ENCODE data around the gene PSG3. TPM values are rescaled to one million over a fixed set of nuclear protein-coding genes. Genes with fewer than 3 reads are reported as not detected.
A peak's percentile ranks its signal among the peaks of the same experiment; 100 is the strongest.
"Not testable (repeated sequence)": the region's sequence is repeated elsewhere in the genome, so short reads cannot be mapped to it uniquely, and the experiment has no call there.

PSG3 gene
- total RNA-seq, 1 experiment from 2014 or later, result not detected

- DNase-seq (ENCODE audit: low spot score), result no peak
These were observed 44.3 kb downstream of the PSG3 start for GRCh38 chr19:42695811-42696503.

- peak; percentile 89 for DNase-seq (ENCODE audit: low spot score)
These were observed 46.4 kb downstream of the PSG3 start for GRCh38 chr19:42693760-42694350.

- DNase-seq (ENCODE audit: low spot score), result peak; percentile 72
These were observed 56.3 kb downstream of the PSG3 start for GRCh38 chr19:42683917-42684513.

GRCh38 chr19:42676326-42676725 is 64.0 kb downstream of the PSG3 start:
- not testable (repeated sequence) for DNase-seq (ENCODE audit: low spot score)

GRCh38 chr19:42674549-42674948 is 65.7 kb downstream of the PSG3 start:
- not testable (repeated sequence) for DNase-seq (ENCODE audit: low spot score)

Other genes with a start within 250 kb of the PSG3 start
- gene CEACAM1, start 212.0 kb downstream of the PSG3 start, total RNA-seq (2014; rRNA removed; shearing (Covaris generic)), result 29.4 and 39.6 TPM in 2 replicates
- gene CEACAM8, start 145.6 kb downstream of the PSG3 start, total RNA-seq (2014; rRNA removed; shearing (Covaris generic)), result not detected in 2 replicates
- not detected in 2 replicates for gene PSG8, start 25.2 kb upstream of the PSG3 start, total RNA-seq (2014; rRNA removed; shearing (Covaris generic))
- not detected in 2 replicates for gene PSG1, start 139.2 kb upstream of the PSG3 start, total RNA-seq (2014; rRNA removed; shearing (Covaris generic))
- not detected in 2 replicates for gene PSG6, start 177.4 kb upstream of the PSG3 start, total RNA-seq (2014; rRNA removed; shearing (Covaris generic))
- gene PSG7, start 196.7 kb upstream of the PSG3 start, total RNA-seq (2014; rRNA removed; shearing (Covaris generic)), result not detected in 2 replicates

Measured in HT-29 (cell line).